ENCODE results near the gene OR1C1.
"Not testable (repeated sequence)": the region's sequence is repeated elsewhere in the genome, so short reads cannot be mapped to it uniquely, and the experiment has no call there.

Gene OR1C1

GRCh38 chr1:247746391-247746935 lies 13.9 kb downstream of the OR1C1 start:
- ChIA-PET POLR2A (no interaction called here), CTCF (no interaction called here)

GRCh38 chr1:247742215-247742760 lies 18.1 kb downstream of the OR1C1 start:
- DNase-seq (ENCODE audit: low read depth, low spot score); POLR2A ChIA-PET; CTCF ChIA-PET; H3K4me3 ChIP-seq (ENCODE audit: low read depth, low read length): not testable (repeated sequence)

More at GRCh38 chr1:247746391-247746935, 13.9 kb downstream of the OR1C1 start:
- no peak for DNase-seq (ENCODE audit: low read depth, low spot score)
- TF ChIP-seq CTCF (IDR thresholded peaks at IDR 0.05; ENCODE audit: insufficient read depth, low read length, missing control alignments), result no peak
- H3K4me3 ChIP-seq (ENCODE audit: low read depth, low read length), result no peak overlapping the region

GRCh38 chr1:247741756-247742155 lies 18.6 kb downstream of the OR1C1 start:
- no peak for DNase-seq (ENCODE audit: low read depth, low spot score)
- TF ChIP-seq CTCF (IDR thresholded peaks at IDR 0.05; ENCODE audit: insufficient read depth, low read length, missing control alignments), result no peak
- POLR2A ChIA-PET, result no interaction called here
- H3K4me3 ChIP-seq (ENCODE audit: low read depth, low read length), result no peak overlapping the region
- CTCF ChIA-PET, result no interaction called here

GRCh38 chr1:247740721-247741120 lies 19.6 kb downstream of the OR1C1 start:
- POLR2A ChIA-PET, result no interaction called here
- TF ChIP-seq CTCF (IDR thresholded peaks at IDR 0.05; ENCODE audit: insufficient read depth, low read length, missing control alignments), result no peak
- DNase-seq (ENCODE audit: low read depth, low spot score), result no peak
- H3K4me3 ChIP-seq (ENCODE audit: low read depth, low read length), result no peak overlapping the region
- CTCF ChIA-PET, result no interaction called here

- no peak for DNase-seq (ENCODE audit: low read depth, low spot score)
- CTCF ChIA-PET, result no interaction called here
- no peak within 1 kb of the TSS for H3K4me3 ChIP-seq (ENCODE audit: low read depth, low read length)
- no peak for TF ChIP-seq CTCF (IDR thresholded peaks at IDR 0.05; ENCODE audit: insufficient read depth, low read length, missing control alignments)
- POLR2A ChIA-PET, result no interaction called here
Measured at GRCh38 chr1:247738315-247738714, 22.0 kb downstream of the OR1C1 start, which contains the start of gene OR14K1. Gene OR14K1 (plus strand): TSS chr1:247738615. CDS start chr1:247738615, 0 bp downstream.

- ChIA-PET POLR2A (no interaction called here), CTCF (no interaction called here)
- no peak for DNase-seq (ENCODE audit: low read depth, low spot score)
- no peak for TF ChIP-seq CTCF (IDR thresholded peaks at IDR 0.05; ENCODE audit: insufficient read depth, low read length, missing control alignments)
- H3K4me3 ChIP-seq (ENCODE audit: low read depth, low read length), result no peak overlapping the region
Measured at GRCh38 chr1:247721222-247721621, 39.1 kb downstream of the OR1C1 start.

- ChIA-PET CTCF (no interaction called here), POLR2A (no interaction called here)
- no peak within 1 kb of the TSS for H3K4me3 ChIP-seq (ENCODE audit: low read depth, low read length)
- no peak for TF ChIP-seq CTCF (IDR thresholded peaks at IDR 0.05; ENCODE audit: insufficient read depth, low read length, missing control alignments)
- no peak for DNase-seq (ENCODE audit: low read depth, low spot score)
Measured at GRCh38 chr1:247716546-247716945, 43.8 kb downstream of the OR1C1 start, which contains the start of gene OR6F1. Gene OR6F1 (minus strand): TSS chr1:247716646. CDS start chr1:247712755, 3,891 bp downstream.

Data from AG04449 (cell line).